Cardiac muscle cell (in vitro differentiated cells and primary cell): ENCODE results near the gene AR. TPM values are rescaled to one million over a fixed set of nuclear protein-coding genes. Genes with fewer than 3 reads are reported as not detected.

Experiments
- DNase-seq, 2 donors: peaks; one replicate each; pipeline versions ENCODE4 v3.0.0 to v3.0.0-alpha.2; 2010 to 2017; ENCODE audit warnings: low read depth in 1 of 2, low spot score in 1 of 2
- H3K27ac ChIP-seq: fragments of 200-600 bp; sonication (generic); 2 replicates; pipeline ENCODE4 v1.5.1; 2016
- H3K27me3 ChIP-seq: fragments of 200-600 bp; sonication (generic); 2 replicates; pipeline ENCODE4 v1.6.0; 2016; ENCODE audit warnings: control low read depth
- H3K36me3 ChIP-seq: fragments of 200-600 bp; sonication (generic); 2 replicates; pipeline ENCODE4 v1.5.1; 2016; ENCODE audit warnings: control low read depth
- H3K4me1 ChIP-seq: fragments of 200-600 bp; sonication (generic); 2 replicates; pipeline ENCODE4 v1.8.1; 2017; ENCODE audit warnings: low read depth, mild to moderate bottlenecking, mixed run types
- H3K4me3 ChIP-seq: fragments of 200-600 bp; sonication (generic); 2 replicates; pipeline ENCODE4 v1.5.1; 2016; ENCODE audit warnings: mild to moderate bottlenecking
- H3K9me3 ChIP-seq: fragments of 200-600 bp; sonication (generic); 2 replicates; pipeline ENCODE4 v1.5.1; 2017; ENCODE audit warnings: low read depth, mild to moderate bottlenecking, control low read depth
- polyA plus RNA-seq: library from polyadenylated mRNA; unstranded; fragments of >200 nt; fragmentation: Nextera tagmentation; extraction: Ambion mirVana; gene quantifications from 2 replicates; pipeline ENCODE4 v1.2.1, GENCODE V29; 2016
- total RNA-seq: library from RNA; depleted of rRNA; stranded (reverse); fragments of >200 nt; gene quantifications from 2 replicates; pipeline ENCODE4 v1.2.3, GENCODE V29; 2016
- TF ChIP-seq, protein P1 (sequence below): IDR thresholded peaks from 2 replicates; pipeline ENCODE4 v1.5.1; 2012; ENCODE audit warnings: low read depth, mild to moderate bottlenecking, low read length

AR gene
- total and polyA plus RNA-seq, 2 experiments from 2014 or later = 0.24 to 0.93 TPM

DNA sequence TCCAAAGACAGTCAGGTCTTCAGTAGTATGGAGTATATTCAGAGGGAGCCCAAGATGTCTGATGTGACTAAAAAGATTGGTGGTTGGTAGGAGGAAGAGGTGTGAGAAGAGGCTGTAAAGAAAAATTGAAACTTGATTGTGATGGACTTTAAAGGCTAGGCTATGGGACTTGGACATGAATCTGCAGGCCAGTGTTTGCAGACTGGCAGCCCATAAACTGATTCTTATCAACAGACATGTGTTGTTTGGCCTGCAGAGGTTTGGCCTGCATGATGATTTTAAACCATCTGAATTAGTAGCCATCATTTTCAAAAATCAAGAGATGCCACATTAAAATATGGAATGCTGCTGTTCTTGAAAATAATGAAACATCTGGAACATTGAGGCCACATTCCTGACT lies 5.4 kb upstream of the AR start:
- DNase-seq = no peak
- Histone ChIP-seq H3K4me1 (no peaks in the 10 kb centered on the region), H3K9me3 (no peaks in the 10 kb centered on the region), H3K27ac (no peak overlapping the region), H3K4me3 (no peak overlapping the region), H3K36me3 (no peaks in the 10 kb centered on the region), H3K27me3 (no peaks in the 10 kb centered on the region)
- TF ChIP-seq, protein P1, sequence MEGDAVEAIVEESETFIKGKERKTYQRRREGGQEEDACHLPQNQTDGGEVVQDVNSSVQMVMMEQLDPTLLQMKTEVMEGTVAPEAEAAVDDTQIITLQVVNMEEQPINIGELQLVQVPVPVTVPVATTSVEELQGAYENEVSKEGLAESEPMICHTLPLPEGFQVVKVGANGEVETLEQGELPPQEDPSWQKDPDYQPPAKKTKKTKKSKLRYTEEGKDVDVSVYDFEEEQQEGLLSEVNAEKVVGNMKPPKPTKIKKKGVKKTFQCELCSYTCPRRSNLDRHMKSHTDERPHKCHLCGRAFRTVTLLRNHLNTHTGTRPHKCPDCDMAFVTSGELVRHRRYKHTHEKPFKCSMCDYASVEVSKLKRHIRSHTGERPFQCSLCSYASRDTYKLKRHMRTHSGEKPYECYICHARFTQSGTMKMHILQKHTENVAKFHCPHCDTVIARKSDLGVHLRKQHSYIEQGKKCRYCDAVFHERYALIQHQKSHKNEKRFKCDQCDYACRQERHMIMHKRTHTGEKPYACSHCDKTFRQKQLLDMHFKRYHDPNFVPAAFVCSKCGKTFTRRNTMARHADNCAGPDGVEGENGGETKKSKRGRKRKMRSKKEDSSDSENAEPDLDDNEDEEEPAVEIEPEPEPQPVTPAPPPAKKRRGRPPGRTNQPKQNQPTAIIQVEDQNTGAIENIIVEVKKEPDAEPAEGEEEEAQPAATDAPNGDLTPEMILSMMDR = no peak

DNA sequence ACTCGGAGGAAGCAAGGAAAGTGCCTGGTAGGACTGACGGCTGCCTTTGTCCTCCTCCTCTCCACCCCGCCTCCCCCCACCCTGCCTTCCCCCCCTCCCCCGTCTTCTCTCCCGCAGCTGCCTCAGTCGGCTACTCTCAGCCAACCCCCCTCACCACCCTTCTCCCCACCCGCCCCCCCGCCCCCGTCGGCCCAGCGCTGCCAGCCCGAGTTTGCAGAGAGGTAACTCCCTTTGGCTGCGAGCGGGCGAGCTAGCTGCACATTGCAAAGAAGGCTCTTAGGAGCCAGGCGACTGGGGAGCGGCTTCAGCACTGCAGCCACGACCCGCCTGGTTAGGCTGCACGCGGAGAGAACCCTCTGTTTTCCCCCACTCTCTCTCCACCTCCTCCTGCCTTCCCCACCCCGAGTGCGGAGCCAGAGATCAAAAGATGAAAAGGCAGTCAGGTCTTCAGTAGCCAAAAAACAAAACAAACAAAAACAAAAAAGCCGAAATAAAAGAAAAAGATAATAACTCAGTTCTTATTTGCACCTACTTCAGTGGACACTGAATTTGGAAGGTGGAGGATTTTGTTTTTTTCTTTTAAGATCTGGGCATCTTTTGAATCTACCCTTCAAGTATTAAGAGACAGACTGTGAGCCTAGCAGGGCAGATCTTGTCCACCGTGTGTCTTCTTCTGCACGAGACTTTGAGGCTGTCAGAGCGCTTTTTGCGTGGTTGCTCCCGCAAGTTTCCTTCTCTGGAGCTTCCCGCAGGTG lies 637 bp downstream of the AR start:
- peak in 1 of 2 donors; percentile 40 for DNase-seq
- no peak overlapping the region for H3K27ac ChIP-seq
- H3K4me3 ChIP-seq = peak overlapping the region; percentile 33
- no peaks in the 10 kb centered on the region for H3K9me3 ChIP-seq
- TF ChIP-seq, protein P1 = no peak
- no peaks in the 10 kb centered on the region for H3K36me3 ChIP-seq
- peaks cover 41% of the 10 kb centered on the region for H3K27me3 ChIP-seq
- H3K4me1 ChIP-seq = no peaks in the 10 kb centered on the region

DNA sequence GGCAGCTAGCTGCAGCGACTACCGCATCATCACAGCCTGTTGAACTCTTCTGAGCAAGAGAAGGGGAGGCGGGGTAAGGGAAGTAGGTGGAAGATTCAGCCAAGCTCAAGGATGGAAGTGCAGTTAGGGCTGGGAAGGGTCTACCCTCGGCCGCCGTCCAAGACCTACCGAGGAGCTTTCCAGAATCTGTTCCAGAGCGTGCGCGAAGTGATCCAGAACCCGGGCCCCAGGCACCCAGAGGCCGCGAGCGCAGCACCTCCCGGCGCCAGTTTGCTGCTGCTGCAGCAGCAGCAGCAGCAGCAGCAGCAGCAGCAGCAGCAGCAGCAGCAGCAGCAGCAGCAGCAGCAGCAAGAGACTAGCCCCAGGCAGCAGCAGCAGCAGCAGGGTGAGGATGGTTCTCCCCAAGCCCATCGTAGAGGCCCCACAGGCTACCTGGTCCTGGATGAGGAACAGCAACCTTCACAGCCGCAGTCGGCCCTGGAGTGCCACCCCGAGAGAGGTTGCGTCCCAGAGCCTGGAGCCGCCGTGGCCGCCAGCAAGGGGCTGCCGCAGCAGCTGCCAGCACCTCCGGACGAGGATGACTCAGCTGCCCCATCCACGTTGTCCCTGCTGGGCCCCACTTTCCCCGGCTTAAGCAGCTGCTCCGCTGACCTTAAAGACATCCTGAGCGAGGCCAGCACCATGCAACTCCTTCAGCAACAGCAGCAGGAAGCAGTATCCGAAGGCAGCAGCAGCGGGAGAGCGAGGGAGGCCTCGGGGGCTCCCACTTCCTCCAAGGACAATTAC lies 1.4 kb downstream of the AR start:
- Histone ChIP-seq H3K4me1 (no peaks in the 10 kb centered on the region), H3K9me3 (no peaks in the 10 kb centered on the region), H3K4me3 (peak overlapping the region; percentile 33), H3K27ac (no peak overlapping the region), H3K36me3 (no peaks in the 10 kb centered on the region), H3K27me3 (peaks cover 41% of the 10 kb centered on the region)
- TF ChIP-seq, protein P1 = no peak
- peak in 1 of 2 donors; percentile 33 for DNase-seq

DNA sequence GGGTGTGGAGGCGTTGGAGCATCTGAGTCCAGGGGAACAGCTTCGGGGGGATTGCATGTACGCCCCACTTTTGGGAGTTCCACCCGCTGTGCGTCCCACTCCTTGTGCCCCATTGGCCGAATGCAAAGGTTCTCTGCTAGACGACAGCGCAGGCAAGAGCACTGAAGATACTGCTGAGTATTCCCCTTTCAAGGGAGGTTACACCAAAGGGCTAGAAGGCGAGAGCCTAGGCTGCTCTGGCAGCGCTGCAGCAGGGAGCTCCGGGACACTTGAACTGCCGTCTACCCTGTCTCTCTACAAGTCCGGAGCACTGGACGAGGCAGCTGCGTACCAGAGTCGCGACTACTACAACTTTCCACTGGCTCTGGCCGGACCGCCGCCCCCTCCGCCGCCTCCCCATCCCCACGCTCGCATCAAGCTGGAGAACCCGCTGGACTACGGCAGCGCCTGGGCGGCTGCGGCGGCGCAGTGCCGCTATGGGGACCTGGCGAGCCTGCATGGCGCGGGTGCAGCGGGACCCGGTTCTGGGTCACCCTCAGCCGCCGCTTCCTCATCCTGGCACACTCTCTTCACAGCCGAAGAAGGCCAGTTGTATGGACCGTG lies 2.2 kb downstream of the AR start:
- H3K4me1 ChIP-seq = no peaks in the 10 kb centered on the region
- no peaks in the 10 kb centered on the region for H3K36me3 ChIP-seq
- no peak overlapping the region for H3K27ac ChIP-seq
- H3K9me3 ChIP-seq = no peaks in the 10 kb centered on the region
- TF ChIP-seq, protein P1 = no peak
- peak overlapping the region; percentile 40 for H3K4me3 ChIP-seq
- peak in 1 of 2 donors; percentile 36 for DNase-seq
- peaks cover 41% of the 10 kb centered on the region for H3K27me3 ChIP-seq

DNA sequence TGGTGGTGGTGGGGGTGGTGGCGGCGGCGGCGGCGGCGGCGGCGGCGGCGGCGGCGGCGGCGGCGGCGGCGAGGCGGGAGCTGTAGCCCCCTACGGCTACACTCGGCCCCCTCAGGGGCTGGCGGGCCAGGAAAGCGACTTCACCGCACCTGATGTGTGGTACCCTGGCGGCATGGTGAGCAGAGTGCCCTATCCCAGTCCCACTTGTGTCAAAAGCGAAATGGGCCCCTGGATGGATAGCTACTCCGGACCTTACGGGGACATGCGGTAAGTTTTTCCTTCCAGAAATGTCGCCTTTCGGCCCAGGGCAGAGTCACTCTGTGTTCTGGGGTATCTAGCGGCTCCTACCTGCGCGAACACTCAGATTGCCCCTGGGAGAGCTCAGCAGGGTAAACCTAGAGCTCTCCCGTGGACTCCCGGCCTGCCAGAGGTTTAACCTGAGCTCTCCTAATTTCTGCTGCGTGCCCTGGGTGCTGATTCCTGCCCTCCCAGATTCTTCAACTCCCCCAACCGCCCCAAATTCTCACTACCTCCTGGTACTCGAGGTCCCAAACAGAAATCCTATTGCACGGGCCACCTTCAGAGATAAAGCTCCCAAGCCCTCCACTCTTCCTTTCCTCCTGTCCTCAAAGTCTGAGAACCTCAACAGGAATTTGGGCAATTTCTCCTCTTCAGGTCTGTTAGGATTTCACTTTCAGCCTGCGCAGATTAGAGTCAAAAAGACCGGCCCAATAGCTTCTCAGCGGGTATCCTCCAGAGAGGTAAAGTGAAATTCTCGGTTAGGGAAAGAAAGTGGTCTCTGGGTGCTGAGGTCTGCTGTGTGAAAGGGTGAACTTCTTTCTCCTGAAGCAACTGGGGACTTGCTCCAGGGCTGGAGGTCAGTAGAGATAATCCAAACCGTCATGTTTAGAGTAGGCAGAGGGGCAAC lies 2.9 kb downstream of the AR start:
- Histone ChIP-seq H3K9me3 (no peaks in the 10 kb centered on the region), H3K4me3 (peak overlapping the region; percentile 40), H3K4me1 (no peaks in the 10 kb centered on the region), H3K27me3 (peaks cover 41% of the 10 kb centered on the region), H3K36me3 (no peaks in the 10 kb centered on the region), H3K27ac (no peak overlapping the region)
- TF ChIP-seq, protein P1 = no peak
- DNase-seq = no peak
